ENCODE data around the gene RAB1B. TPM values are rescaled to one million over a fixed set of nuclear protein-coding genes. Genes with fewer than 3 reads are reported as not detected.

Gene RAB1B
- total RNA-seq, 1 donor, result 75.3 TPM

DNA sequence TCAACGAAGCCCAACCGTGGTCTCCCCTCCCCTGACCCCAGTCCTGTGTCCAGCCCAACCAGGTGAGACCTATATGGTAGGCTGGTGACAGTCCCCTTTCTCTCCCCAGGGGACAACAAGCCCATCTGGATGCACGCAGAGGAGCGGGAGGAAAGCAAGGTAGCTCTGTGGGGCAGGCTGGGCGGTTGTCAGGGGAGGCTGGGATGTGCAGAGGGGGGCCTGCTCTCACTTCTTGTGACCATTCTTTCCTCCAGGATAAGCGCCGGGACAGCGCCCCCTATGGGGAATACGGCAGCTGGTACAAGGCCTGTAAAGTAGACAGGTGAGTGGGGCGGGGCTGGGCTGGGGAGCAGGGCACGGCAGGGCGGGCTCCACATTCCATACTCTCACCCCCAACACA is 3.5 kb upstream of the RAB1B start:
- Histone ChIP-seq H3K4me3 (ENCODE audit: insufficient read depth, low read length) (no peak overlapping the region), H3K79me2 (ENCODE audit: insufficient read depth, low read length) (peaks cover 18% of the 10 kb centered on the region), H3K36me3 (ENCODE audit: insufficient read depth, low read length) (peaks cover 36% of the 10 kb centered on the region), H4K20me1 (ENCODE audit: insufficient read depth, low read length) (peaks cover 18% of the 10 kb centered on the region), H3K9me3 (ENCODE audit: low read depth, low read length) (no peaks in the 10 kb centered on the region), H3K4me1 (ENCODE audit: insufficient read depth, low read length) (peaks cover 21% of the 10 kb centered on the region), H3K27me3 (ENCODE audit: insufficient read depth, low read length) (no peaks in the 10 kb centered on the region), H3K4me2 (ENCODE audit: insufficient read depth, low read length) (no peak overlapping the region), H3K27ac (ENCODE audit: low read depth, low read length) (no peak overlapping the region), H2AFZ (ENCODE audit: low read length) (no peak overlapping the region)
- TF ChIP-seq, protein P1, sequence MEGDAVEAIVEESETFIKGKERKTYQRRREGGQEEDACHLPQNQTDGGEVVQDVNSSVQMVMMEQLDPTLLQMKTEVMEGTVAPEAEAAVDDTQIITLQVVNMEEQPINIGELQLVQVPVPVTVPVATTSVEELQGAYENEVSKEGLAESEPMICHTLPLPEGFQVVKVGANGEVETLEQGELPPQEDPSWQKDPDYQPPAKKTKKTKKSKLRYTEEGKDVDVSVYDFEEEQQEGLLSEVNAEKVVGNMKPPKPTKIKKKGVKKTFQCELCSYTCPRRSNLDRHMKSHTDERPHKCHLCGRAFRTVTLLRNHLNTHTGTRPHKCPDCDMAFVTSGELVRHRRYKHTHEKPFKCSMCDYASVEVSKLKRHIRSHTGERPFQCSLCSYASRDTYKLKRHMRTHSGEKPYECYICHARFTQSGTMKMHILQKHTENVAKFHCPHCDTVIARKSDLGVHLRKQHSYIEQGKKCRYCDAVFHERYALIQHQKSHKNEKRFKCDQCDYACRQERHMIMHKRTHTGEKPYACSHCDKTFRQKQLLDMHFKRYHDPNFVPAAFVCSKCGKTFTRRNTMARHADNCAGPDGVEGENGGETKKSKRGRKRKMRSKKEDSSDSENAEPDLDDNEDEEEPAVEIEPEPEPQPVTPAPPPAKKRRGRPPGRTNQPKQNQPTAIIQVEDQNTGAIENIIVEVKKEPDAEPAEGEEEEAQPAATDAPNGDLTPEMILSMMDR (IDR thresholded peaks at IDR 0.05; ENCODE audit: extremely low read depth, low read depth, low read length), result peak; percentile 36
- DNase-seq (ENCODE audit: insufficient read length, low spot score, missing footprints), result no peak

DNA sequence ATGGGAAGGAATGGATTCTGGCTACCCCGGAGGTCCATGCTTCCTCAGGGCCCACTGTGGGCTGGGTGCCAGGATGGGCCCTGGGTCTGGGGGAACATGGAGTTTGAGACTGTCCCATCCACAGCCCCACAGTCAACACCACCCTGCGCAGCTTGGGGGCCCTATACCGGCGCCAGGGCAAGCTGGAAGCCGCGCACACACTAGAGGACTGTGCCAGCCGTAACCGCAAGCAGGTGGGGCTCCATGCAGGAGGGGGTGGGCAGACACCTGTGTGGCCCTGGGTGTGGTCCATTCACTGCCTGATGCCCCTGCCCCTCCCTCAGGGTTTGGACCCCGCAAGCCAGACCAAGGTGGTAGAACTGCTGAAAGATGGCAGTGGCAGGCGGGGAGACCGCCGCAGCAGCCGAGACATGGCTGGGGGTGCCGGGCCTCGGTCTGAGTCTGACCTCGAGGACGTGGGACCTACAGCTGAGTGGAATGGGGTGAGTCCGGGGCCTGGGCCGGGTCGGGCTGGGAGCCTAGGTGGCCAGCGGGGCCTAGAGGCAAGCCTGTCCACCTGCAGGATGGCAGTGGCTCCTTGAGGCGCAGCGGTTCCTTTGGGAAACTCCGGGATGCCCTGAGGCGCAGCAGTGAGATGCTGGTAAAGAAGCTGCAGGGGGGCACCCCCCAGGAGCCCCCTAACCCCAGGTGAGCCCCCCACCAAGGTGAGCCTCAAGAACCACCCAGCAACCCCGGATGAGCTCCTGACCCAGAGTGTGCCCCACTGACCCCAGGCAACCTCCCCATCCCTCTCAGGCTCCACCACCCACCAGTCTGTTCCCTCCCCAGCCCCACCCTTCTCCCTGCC is 2.7 kb upstream of the RAB1B start:
- peaks cover 22% of the 10 kb centered on the region for H3K4me1 ChIP-seq (ENCODE audit: insufficient read depth, low read length)
- H3K4me3 ChIP-seq (ENCODE audit: insufficient read depth, low read length), result no peak overlapping the region
- peaks cover 33% of the 10 kb centered on the region for H3K36me3 ChIP-seq (ENCODE audit: insufficient read depth, low read length)
- no peak overlapping the region for H3K27ac ChIP-seq (ENCODE audit: low read depth, low read length)
- H4K20me1 ChIP-seq (ENCODE audit: insufficient read depth, low read length), result peaks cover 24% of the 10 kb centered on the region
- TF ChIP-seq, protein P1 (IDR thresholded peaks at IDR 0.05; ENCODE audit: extremely low read depth, low read depth, low read length), result no peak
- no peak overlapping the region for H3K4me2 ChIP-seq (ENCODE audit: insufficient read depth, low read length)
- no peaks in the 10 kb centered on the region for H3K9me3 ChIP-seq (ENCODE audit: low read depth, low read length)
- no peaks in the 10 kb centered on the region for H3K27me3 ChIP-seq (ENCODE audit: insufficient read depth, low read length)
- peaks cover 23% of the 10 kb centered on the region for H3K79me2 ChIP-seq (ENCODE audit: insufficient read depth, low read length)
- no peak for DNase-seq (ENCODE audit: insufficient read length, low spot score, missing footprints)
- no peak overlapping the region for H2AFZ ChIP-seq (ENCODE audit: low read length)

DNA sequence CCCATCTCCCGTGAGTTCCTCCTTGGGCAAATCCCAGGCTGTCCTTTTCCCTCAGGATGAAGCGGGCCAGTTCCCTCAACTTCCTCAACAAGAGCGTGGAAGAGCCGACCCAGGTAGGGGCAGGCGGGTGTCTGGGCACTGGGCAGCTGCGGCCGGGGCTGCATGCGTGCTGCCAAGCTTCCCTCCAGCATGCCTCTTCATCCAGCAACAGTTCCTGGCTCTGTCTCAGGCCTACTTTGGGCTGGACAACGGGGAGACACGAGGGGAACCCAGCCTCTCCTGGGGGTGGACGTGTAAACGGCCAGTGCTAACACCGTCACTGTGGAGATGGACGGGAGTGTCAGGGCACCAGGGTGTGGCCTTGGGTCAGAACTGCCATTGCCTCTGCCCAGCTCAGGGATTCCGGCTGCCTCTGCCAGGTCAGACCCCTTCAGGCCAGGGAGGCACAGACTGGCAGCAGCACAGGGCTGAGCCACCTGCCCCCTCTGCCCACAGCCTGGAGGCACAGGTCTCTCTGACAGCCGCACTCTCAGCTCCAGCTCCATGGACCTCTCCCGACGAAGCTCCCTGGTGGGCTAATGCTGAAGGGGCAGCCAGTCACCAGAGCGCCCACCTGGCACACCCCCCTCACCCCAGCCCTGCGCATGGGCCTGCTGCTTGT is 1.9 kb upstream of the RAB1B start:
- H4K20me1 ChIP-seq (ENCODE audit: insufficient read depth, low read length), result peaks cover 27% of the 10 kb centered on the region
- DNase-seq (ENCODE audit: insufficient read length, low spot score, missing footprints), result no peak
- H3K4me1 ChIP-seq (ENCODE audit: insufficient read depth, low read length), result peaks cover 22% of the 10 kb centered on the region
- H3K79me2 ChIP-seq (ENCODE audit: insufficient read depth, low read length), result peaks cover 28% of the 10 kb centered on the region
- peak overlapping the region; percentile 98 for H3K4me3 ChIP-seq (ENCODE audit: insufficient read depth, low read length)
- H3K36me3 ChIP-seq (ENCODE audit: insufficient read depth, low read length), result peaks cover 27% of the 10 kb centered on the region
- no peak overlapping the region for H2AFZ ChIP-seq (ENCODE audit: low read length)
- peak overlapping the region; percentile 33 for H3K27ac ChIP-seq (ENCODE audit: low read depth, low read length)
- no peaks in the 10 kb centered on the region for H3K9me3 ChIP-seq (ENCODE audit: low read depth, low read length)
- TF ChIP-seq, protein P1 (IDR thresholded peaks at IDR 0.05; ENCODE audit: extremely low read depth, low read depth, low read length), result no peak
- H3K4me2 ChIP-seq (ENCODE audit: insufficient read depth, low read length), result peak overlapping the region; percentile 89
- no peaks in the 10 kb centered on the region for H3K27me3 ChIP-seq (ENCODE audit: insufficient read depth, low read length)

DNA sequence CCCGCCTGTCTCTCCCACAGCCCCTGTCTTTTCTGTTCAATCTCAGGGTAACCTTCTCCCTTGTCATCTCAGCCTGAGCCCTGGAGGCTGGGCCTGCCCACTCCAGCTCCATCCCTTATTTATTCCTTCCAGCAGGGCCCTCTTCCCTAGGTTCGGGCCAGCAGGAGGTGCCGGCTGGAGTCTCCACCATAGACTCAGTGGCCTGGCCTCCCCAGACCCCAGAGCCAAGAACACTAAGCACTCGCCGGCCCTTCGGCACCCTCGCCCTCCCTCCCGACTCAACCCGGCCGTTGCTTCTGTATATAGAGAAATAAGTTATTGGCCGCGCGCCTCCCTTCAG is 1.4 kb upstream of the RAB1B start:
- Histone ChIP-seq H3K79me2 (ENCODE audit: insufficient read depth, low read length) (peaks cover 33% of the 10 kb centered on the region), H3K27me3 (ENCODE audit: insufficient read depth, low read length) (no peaks in the 10 kb centered on the region), H3K4me2 (ENCODE audit: insufficient read depth, low read length) (peak overlapping the region; percentile 89), H2AFZ (ENCODE audit: low read length) (peak overlapping the region; percentile 86), H4K20me1 (ENCODE audit: insufficient read depth, low read length) (peaks cover 26% of the 10 kb centered on the region), H3K9me3 (ENCODE audit: low read depth, low read length) (no peaks in the 10 kb centered on the region), H3K4me1 (ENCODE audit: insufficient read depth, low read length) (peaks cover 22% of the 10 kb centered on the region), H3K36me3 (ENCODE audit: insufficient read depth, low read length) (peaks cover 28% of the 10 kb centered on the region), H3K4me3 (ENCODE audit: insufficient read depth, low read length) (peak overlapping the region; percentile 98), H3K27ac (ENCODE audit: low read depth, low read length) (peak overlapping the region; percentile 33)
- DNase-seq (ENCODE audit: insufficient read length, low spot score, missing footprints), result no peak
- TF ChIP-seq, protein P1 (IDR thresholded peaks at IDR 0.05; ENCODE audit: extremely low read depth, low read depth, low read length), result no peak
